HUES64 (cell line): ENCODE data around the gene TMIGD1.

Experiments
- H3K27ac ChIP-seq: 2 replicates; pipeline ENCODE4 v1.7.0; 2013; ENCODE audit warnings: low read depth, low read length, inconsistent platforms
- H3K27me3 ChIP-seq: 2 replicates; pipeline ENCODE4 v1.6.1; 2013; ENCODE audit warnings: mild to moderate bottlenecking, low read length; ENCODE audit not compliant: insufficient read depth
- H3K36me3 ChIP-seq: 2 replicates; pipeline ENCODE4 v1.6.1; 2013; ENCODE audit warnings: mild to moderate bottlenecking, low read length; ENCODE audit not compliant: insufficient read depth
- H3K4me1 ChIP-seq: 2 replicates; pipeline ENCODE4 v1.6.1; 2013; ENCODE audit warnings: mild to moderate bottlenecking, low read length, moderate library complexity; ENCODE audit not compliant: insufficient read depth
- H3K4me3 ChIP-seq: 2 replicates; pipeline ENCODE4 v1.5.1; 2013; ENCODE audit warnings: mild to moderate bottlenecking, low read length, moderate library complexity
- H3K9ac ChIP-seq: 2 replicates; pipeline ENCODE4 v1.6.1; 2013; ENCODE audit warnings: mild to moderate bottlenecking, low read depth, low read length
- H3K9me3 ChIP-seq: 2 replicates; pipeline ENCODE4 v1.6.1; 2013; ENCODE audit warnings: low read depth, low read length; ENCODE audit not compliant: insufficient read depth
- WGBS: fragments of 150-250, 120-280 bp; methylation state at CpG from one replicate; pipeline ENCODE4 v1.1.7; 2013; ENCODE audit warnings: missing lambda C conversion rate; 5-methylcytosine and 5-hydroxymethylcytosine counted together

Gene TMIGD1

GRCh38 chr17:30376621-30377452, 43.0 kb upstream of the TMIGD1 start:
- Histone ChIP-seq H3K9me3 (no peaks in the 10 kb centered on the region), H3K27me3 (peaks cover 53% of the 10 kb centered on the region), H3K4me3 (no peak overlapping the region), H3K36me3 (no peaks in the 10 kb centered on the region), H3K9ac (no peak overlapping the region), H3K4me1 (peaks cover 38% of the 10 kb centered on the region), H3K27ac (no peak overlapping the region)
- WGBS = 63% methylated on average over 12 of the region's 12 CpGs

DNA sequence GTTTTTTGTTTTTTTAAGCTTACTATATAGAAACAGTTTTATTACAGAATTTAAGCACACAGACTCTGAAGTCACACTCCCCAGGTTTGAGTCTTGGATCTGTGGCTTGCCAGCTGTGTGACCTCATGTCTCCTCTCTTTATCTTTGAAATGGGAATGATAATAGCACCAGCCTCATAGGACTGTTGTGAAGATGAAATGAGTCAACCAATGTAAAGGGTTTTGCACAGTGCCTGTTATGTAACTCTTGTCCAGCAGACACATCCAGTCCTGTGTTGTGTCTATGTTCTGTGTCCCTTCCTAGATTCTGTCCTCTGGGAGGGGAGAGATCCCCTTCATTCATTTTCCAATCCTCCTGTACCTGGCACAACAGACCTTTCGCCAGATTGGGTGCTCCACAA, 41.8 kb upstream of the TMIGD1 start:
- H3K9me3 ChIP-seq = no peaks in the 10 kb centered on the region
- peaks cover 26% of the 10 kb centered on the region for H3K4me1 ChIP-seq
- H3K27me3 ChIP-seq = peaks cover 43% of the 10 kb centered on the region
- no peak overlapping the region for H3K4me3 ChIP-seq
- 88% methylated on average over 1 of the region's 1 CpG for WGBS
- no peaks in the 10 kb centered on the region for H3K36me3 ChIP-seq
- H3K27ac ChIP-seq = no peak overlapping the region
- no peak overlapping the region for H3K9ac ChIP-seq

- no peak overlapping the region for H3K9ac ChIP-seq
- 69% methylated on average over 2 of the region's 2 CpGs for WGBS
These were observed 38.9 kb upstream of the TMIGD1 start for GRCh38 chr17:30372755-30373154.

GRCh38 chr17:30369995-30370394, 36.1 kb upstream of the TMIGD1 start:
- Histone ChIP-seq H3K4me3 (no peak overlapping the region), H3K9me3 (no peaks in the 10 kb centered on the region), H3K27me3 (no peaks in the 10 kb centered on the region), H3K36me3 (no peaks in the 10 kb centered on the region), H3K9ac (no peak overlapping the region), H3K4me1 (peaks cover 9% of the 10 kb centered on the region; the same call in 1 of the 2 replicates), H3K27ac (no peak overlapping the region)

More at GRCh38 chr17:30372755-30373154, 38.9 kb upstream of the TMIGD1 start:
- Histone ChIP-seq H3K4me3 (no peak overlapping the region), H3K4me1 (peaks cover 26% of the 10 kb centered on the region), H3K27me3 (peaks cover 19% of the 10 kb centered on the region), H3K36me3 (no peaks in the 10 kb centered on the region), H3K9me3 (no peaks in the 10 kb centered on the region), H3K27ac (no peak overlapping the region)

- Histone ChIP-seq H3K27me3 (no peaks in the 10 kb centered on the region), H3K4me1 (peaks cover 9% of the 10 kb centered on the region; the same call in 1 of the 2 replicates), H3K27ac (no peak overlapping the region), H3K36me3 (no peaks in the 10 kb centered on the region), H3K9ac (no peak overlapping the region), H3K4me3 (no peak overlapping the region), H3K9me3 (no peaks in the 10 kb centered on the region)
- 91% methylated on average over 13 of the region's 13 CpGs for WGBS
These were observed 35.3 kb upstream of the TMIGD1 start for GRCh38 chr17:30368912-30369720.

- peaks cover 9% of the 10 kb centered on the region; the same call in 1 of the 2 replicates for H3K4me1 ChIP-seq
- H3K9me3 ChIP-seq = peaks cover 4% of the 10 kb centered on the region; the same call in 1 of the 2 replicates
- H3K4me3 ChIP-seq = no peak overlapping the region
- no peak overlapping the region for H3K27ac ChIP-seq
- no peaks in the 10 kb centered on the region for H3K27me3 ChIP-seq
- H3K9ac ChIP-seq = no peak overlapping the region
- no peaks in the 10 kb centered on the region for H3K36me3 ChIP-seq
- 86% methylated on average over 3 of the region's 3 CpGs for WGBS
These were observed 32.7 kb upstream of the TMIGD1 start for GRCh38 chr17:30366536-30366935.

DNA sequence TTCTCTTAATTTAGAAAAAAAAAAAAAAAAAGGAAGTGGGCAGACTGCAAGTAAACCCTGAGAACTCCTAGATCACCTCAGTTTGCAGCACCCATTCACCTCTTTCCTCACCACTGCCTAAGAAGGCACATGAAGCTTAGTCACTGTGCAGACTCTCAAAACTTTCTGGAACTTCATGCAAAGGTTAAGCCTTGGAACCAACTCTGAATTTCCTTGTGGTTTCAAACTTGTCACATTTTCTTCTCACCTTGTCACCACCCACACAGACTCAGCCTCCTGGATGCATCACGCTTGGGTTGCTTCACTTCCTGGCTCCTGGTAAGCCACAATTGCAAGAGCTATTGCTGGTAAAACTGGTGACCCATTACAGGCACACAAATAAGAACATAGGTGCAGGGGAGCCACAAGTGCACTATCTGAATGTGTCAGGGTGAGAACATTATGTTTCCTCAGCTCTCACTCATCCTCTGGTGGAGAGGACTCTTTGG, 29.9 kb upstream of the TMIGD1 start:
- Histone ChIP-seq H3K4me1 (peaks cover 6% of the 10 kb centered on the region; the same call in 1 of the 2 replicates), H3K27ac (no peak overlapping the region), H3K9ac (no peak overlapping the region), H3K4me3 (no peak overlapping the region), H3K36me3 (no peaks in the 10 kb centered on the region), H3K9me3 (peaks cover 7% of the 10 kb centered on the region; the same call in 1 of the 2 replicates), H3K27me3 (no peaks in the 10 kb centered on the region)
- WGBS = 87% methylated on average over 1 of the region's 1 CpG

- no peak overlapping the region for H3K4me3 ChIP-seq
- H3K27me3 ChIP-seq = no peaks in the 10 kb centered on the region
- no peak overlapping the region for H3K9ac ChIP-seq
- 94% methylated on average over 4 of the region's 4 CpGs for WGBS
- no peaks in the 10 kb centered on the region for H3K36me3 ChIP-seq
- no peaks in the 10 kb centered on the region for H3K4me1 ChIP-seq
- peaks cover 7% of the 10 kb centered on the region; the same call in 1 of the 2 replicates for H3K9me3 ChIP-seq
- H3K27ac ChIP-seq = no peak overlapping the region
These were observed 28.0 kb upstream of the TMIGD1 start for GRCh38 chr17:30361766-30362279.

DNA sequence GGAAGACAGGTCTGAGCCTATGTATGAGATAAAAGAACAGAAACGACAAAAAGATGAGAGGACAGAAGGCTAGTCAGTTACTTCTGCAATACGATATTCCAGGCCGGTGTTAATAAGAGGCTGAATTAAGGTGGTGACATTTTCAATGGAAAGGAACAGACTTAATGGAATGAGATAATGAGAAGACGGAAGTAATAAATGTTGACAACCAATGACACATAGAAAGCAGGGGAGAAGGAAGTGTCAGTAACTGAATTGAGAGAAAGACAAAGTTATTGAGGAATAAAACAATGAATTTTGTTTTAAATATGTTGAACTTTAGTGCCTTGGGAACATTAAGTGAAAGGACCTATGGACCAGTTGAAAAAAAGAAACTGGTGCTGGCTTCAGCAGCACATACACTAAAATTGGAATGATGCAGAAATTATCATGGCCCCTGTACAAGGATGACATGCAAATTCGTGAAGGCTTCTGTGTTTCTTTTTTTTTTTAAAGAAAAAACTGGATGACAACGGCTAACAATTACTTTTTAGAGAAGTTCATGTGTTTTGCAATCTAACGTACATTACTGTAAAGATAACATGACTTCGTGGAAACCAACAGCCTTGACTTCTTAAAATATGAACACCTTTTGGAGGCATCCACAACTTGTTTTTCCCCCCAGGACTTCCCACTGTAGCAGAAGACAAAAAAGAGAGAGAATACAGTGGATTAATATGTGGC, 26.4 kb upstream of the TMIGD1 start:
- no peaks in the 10 kb centered on the region for H3K27me3 ChIP-seq
- 91% methylated on average over 8 of the region's 8 CpGs for WGBS
- no peak overlapping the region for H3K9ac ChIP-seq
- H3K4me1 ChIP-seq = no peaks in the 10 kb centered on the region; the same call in none of the 2 replicates
- no peak overlapping the region for H3K4me3 ChIP-seq
- no peaks in the 10 kb centered on the region for H3K36me3 ChIP-seq
- peaks cover 7% of the 10 kb centered on the region; the same call in 1 of the 2 replicates for H3K9me3 ChIP-seq
- H3K27ac ChIP-seq = no peak overlapping the region

DNA sequence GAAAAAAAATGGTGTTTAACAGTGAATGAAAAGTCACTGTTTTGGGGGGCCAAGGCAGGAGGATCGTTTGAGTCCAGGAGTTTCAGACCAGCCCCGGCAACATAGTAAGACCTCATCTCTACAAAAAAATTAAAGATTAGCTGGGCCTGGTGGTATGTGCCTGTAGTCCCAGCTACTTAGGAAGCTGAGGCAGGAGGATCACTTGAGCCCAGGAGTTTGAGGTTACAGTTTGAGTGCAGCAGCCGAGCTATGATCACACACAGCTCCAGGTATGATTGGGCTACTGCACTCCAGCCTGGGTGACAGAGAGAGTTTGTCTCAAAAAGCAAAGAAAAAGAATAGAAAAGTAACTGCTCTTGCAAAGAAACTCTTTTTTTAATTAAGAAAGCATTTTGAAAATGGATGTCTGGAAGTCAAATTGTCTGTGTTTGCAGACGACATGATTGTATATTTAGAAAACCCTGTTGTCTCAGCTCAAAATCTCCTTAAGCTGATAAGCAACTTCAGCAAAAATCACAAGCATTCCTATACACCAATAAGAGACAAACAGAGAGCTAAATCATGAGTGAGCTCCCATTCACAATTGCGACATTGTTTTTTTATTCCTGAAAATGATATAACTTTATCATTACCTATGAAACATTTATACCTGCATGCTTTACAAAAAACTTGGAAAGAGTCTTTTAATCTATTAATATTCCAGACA, 24.4 kb upstream of the TMIGD1 start:
- 85% methylated on average over 4 of the region's 5 CpGs for WGBS
- no peaks in the 10 kb centered on the region for H3K36me3 ChIP-seq
- H3K9ac ChIP-seq = no peak overlapping the region
- no peaks in the 10 kb centered on the region; the same call in none of the 2 replicates for H3K4me1 ChIP-seq
- no peak overlapping the region for H3K4me3 ChIP-seq
- no peaks in the 10 kb centered on the region for H3K27me3 ChIP-seq
- peaks cover 7% of the 10 kb centered on the region; the same call in 1 of the 2 replicates for H3K9me3 ChIP-seq
- H3K27ac ChIP-seq = no peak overlapping the region
